Nephron (organoid): ENCODE results near the gene KLF3.
A peak's percentile ranks its signal among the peaks of the same experiment; 100 is the strongest.

Experiments
- H3K27ac Mint-ChIP-seq, 3 experiments: 2 replicates each; pipeline ENCODE4 v1.8.0; 2020; ENCODE audit warnings: mixed read lengths in 3 of 3, mild to moderate bottlenecking in 2 of 3, moderate library complexity in 1 of 3
- H3K27me3 Mint-ChIP-seq: 2 replicates; pipeline ENCODE4 v1.8.0; 2021; ENCODE audit warnings: low read depth, mild to moderate bottlenecking, moderate library complexity, mixed read lengths
- H3K36me3 Mint-ChIP-seq: 2 replicates; pipeline ENCODE4 v1.8.0; 2020; ENCODE audit warnings: low read depth, mixed read lengths
- H3K4me1 Mint-ChIP-seq: 2 replicates; pipeline ENCODE4 v1.8.0; 2020; ENCODE audit warnings: mixed read lengths
- H3K4me3 Mint-ChIP-seq, 3 experiments: 2 replicates each; pipeline ENCODE4 v1.8.0; 2020; ENCODE audit warnings: mild to moderate bottlenecking in 3 of 3, mixed read lengths in 3 of 3, moderate library complexity in 2 of 3
- H3K9me3 Mint-ChIP-seq: 2 replicates; pipeline ENCODE4 v1.8.0; 2020; ENCODE audit warnings: mixed read lengths
- CTCF ChIP-seq, 3 experiments: fragments of 200-600 bp; sonication (generic); IDR thresholded peaks; one replicate each; pipeline ENCODE4 v1.5.0; 2021; ENCODE audit warnings: antibody characterized with exemption in 3 of 3; ENCODE audit not compliant: unreplicated experiment in 3 of 3

Gene KLF3

GRCh38 chr4:38644201-38644600, 19.8 kb upstream of the KLF3 start:
- Mint-ChIP-seq H3K27me3 (no peaks in the 10 kb centered on the region), H3K36me3 (peaks cover 3% of the 10 kb centered on the region), H3K27ac (no peak overlapping the region), H3K9me3 (peaks cover 7% of the 10 kb centered on the region), H3K4me1 (no peaks in the 10 kb centered on the region), H3K4me3 (no peak overlapping the region)
- TF ChIP-seq CTCF (IDR thresholded peaks at IDR 0.05; ENCODE audit: unreplicated experiment in 3 of 3) = no peak

DNA sequence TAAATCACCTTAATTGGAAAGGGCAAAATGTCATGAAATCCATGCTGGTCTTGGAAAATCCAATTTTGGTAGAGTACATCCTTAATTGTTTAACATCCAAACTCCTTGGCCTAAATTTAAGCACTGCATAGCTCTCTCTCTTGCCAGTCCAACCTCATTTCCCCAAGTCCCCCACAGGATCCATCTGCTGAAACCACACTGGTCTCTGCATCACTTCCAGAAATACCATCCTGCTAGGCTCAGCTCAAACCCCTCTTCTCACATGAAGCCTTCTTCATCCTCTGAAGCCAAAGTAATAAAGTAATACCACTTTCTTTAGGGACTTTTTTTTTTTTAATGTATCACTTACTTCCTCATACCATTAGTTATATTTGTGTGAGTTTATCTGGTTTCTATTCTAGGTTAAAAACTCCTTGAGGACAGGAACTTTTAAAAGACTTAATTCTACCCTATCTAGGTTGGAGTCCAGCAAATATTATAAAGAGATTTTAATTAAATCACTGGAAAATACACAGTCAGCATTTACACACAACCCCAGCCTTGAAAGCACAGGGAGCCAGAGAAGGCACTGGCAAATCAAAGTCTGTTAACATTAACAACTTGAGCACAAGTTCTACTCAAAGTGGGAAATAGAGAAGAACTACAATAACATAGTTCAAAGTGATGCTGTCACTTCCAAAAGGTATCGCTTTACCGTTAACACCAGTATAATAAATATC, 16.7 kb upstream of the KLF3 start:
- no peak for TF ChIP-seq CTCF (IDR thresholded peaks at IDR 0.05; ENCODE audit: unreplicated experiment in 3 of 3)
- no peaks in the 10 kb centered on the region for H3K9me3 Mint-ChIP-seq
- no peak overlapping the region for H3K27ac Mint-ChIP-seq
- H3K27me3 Mint-ChIP-seq = no peaks in the 10 kb centered on the region
- peaks cover 3% of the 10 kb centered on the region for H3K36me3 Mint-ChIP-seq
- no peak overlapping the region for H3K4me3 Mint-ChIP-seq
- no peaks in the 10 kb centered on the region for H3K4me1 Mint-ChIP-seq

DNA sequence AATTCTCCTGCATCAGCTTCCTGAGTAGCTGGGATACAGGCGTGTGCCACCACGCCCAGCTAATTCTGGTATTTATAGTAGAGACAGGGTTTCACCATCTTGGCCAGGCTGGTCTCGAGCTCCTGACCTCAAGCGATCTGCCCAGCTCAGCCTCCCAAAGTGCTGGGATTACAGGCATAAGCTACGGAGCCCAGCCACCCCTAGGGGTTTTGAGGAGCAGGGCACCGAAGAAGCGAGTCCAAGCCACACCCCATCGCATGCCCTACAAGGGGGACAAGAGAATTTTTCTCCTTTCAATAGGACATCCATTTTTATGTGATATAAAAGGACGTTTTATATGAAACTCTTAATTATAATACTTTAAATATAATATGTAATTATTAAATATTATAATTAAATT, 13.9 kb upstream of the KLF3 start:
- Mint-ChIP-seq H3K9me3 (no peaks in the 10 kb centered on the region), H3K36me3 (peaks cover 3% of the 10 kb centered on the region), H3K27ac (no peak overlapping the region), H3K4me1 (no peaks in the 10 kb centered on the region), H3K27me3 (no peaks in the 10 kb centered on the region), H3K4me3 (no peak overlapping the region)
- TF ChIP-seq CTCF (IDR thresholded peaks at IDR 0.05; ENCODE audit: unreplicated experiment in 3 of 3) = no peak

- no peaks in the 10 kb centered on the region for H3K4me1 Mint-ChIP-seq
- H3K4me3 Mint-ChIP-seq = no peak overlapping the region
- peaks cover 3% of the 10 kb centered on the region for H3K27me3 Mint-ChIP-seq
- no peaks in the 10 kb centered on the region for H3K9me3 Mint-ChIP-seq
- no peak overlapping the region for H3K27ac Mint-ChIP-seq
- no peaks in the 10 kb centered on the region for H3K36me3 Mint-ChIP-seq
- TF ChIP-seq CTCF (IDR thresholded peaks at IDR 0.05; ENCODE audit: unreplicated experiment in 3 of 3) = no peak
Measured at GRCh38 chr4:38654273-38654672, 9.7 kb upstream of the KLF3 start.

- Mint-ChIP-seq H3K27me3 (peaks cover 10% of the 10 kb centered on the region), H3K36me3 (no peaks in the 10 kb centered on the region), H3K4me1 (peaks cover 2% of the 10 kb centered on the region), H3K27ac (no peak overlapping the region), H3K4me3 (no peak overlapping the region), H3K9me3 (no peaks in the 10 kb centered on the region)
- no peak for TF ChIP-seq CTCF (IDR thresholded peaks at IDR 0.05; ENCODE audit: unreplicated experiment in 3 of 3)
Measured at GRCh38 chr4:38656111-38656510, 7.9 kb upstream of the KLF3 start.

- no peak for TF ChIP-seq CTCF (IDR thresholded peaks at IDR 0.05; ENCODE audit: unreplicated experiment in 3 of 3)
- Mint-ChIP-seq H3K4me1 (peaks cover 16% of the 10 kb centered on the region), H3K36me3 (no peaks in the 10 kb centered on the region), H3K27ac (peak overlapping the region in 1 of 3 experiments; percentile 37), H3K27me3 (peaks cover 16% of the 10 kb centered on the region), H3K9me3 (peaks cover 2% of the 10 kb centered on the region), H3K4me3 (peak overlapping the region; percentile 5 to 73 (median 54))
Measured at GRCh38 chr4:38659346-38659745, 4.7 kb upstream of the KLF3 start.
